ENCODE results near the gene SHISAL1.

SHISAL1 gene

DNA sequence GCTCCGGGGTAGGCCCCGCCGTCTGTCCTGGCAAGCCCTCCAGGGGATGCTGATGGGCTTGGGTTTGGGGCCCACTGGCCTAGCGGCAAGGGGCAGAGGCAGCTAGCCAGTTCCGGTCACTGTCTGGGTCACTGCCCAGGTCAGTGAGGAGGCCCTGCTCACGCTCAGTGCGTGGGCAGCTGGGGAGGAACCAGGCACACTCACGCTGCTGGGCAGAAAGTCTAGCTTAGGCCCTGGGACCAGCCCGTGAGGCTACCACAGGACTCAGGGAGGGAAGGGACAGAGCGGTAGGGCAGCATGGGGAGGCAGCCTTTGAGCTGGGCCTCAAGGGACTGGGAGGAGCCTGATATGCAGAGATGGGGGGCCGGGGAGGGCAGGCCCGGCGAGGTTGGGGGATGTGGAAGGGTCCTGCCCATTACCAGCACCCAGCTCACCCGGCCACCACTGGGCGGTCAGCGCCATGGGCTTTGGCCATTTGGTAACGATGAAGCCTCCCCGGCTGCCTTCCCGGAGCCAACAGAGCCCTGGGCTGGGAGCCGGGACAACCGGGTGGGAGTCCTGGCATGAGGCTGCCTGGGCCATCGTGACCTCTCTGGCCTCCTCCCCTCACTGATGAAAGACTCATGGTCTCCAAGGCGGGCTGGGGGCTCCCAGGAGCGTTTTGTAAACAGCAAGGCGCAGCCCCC lies 14.2 kb downstream of the SHISAL1 start:
- DNase-seq = no peak

DNA sequence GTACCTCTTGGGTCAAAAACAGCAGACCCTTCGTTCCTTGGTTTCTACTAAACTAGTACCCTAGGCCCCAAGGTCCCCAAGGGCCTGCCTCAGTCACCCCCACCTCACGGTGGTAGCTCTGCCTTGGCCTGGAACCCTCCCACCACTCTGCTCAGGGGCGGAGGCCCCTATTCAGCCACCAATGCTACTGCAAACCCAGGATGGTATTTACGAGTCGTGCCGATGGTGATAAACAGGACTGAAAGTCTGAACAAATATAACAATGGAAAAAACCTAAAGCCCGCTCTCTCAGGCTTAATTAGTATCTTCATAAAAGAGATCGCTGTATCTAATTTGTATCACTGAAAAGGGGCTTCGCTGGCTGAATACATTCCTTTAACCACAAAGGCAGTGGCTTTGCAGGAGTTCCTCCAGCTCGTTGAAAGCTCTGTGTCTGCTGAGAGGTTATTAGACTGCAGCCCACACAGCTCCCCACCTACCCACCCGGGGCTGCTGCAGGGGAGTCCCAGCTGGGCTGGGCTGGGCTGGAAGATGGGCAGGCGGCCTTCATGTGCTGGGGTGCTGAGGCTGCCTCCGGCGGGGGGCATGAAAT lies 15.2 kb downstream of the SHISAL1 start:
- no peak for DNase-seq

DNA sequence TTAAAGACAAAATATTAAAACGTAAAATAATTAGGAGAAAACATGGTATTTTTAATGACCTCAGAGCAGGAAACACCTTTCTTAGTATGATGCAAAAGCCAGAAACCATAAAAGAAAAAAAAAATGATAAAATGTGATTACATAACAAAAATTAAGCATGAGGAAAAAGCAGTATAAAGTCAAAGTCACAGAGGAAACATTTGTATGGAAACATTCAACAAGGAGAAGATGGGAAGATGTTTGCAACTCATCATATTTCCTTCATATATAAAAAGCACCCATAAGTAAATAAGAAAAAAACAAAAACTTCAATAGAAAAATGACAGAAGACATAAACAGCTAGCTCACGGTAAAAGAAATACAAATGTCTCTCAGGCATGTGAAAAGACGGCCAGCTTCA lies 17.3 kb downstream of the SHISAL1 start:
- DNase-seq = no peak

DNA sequence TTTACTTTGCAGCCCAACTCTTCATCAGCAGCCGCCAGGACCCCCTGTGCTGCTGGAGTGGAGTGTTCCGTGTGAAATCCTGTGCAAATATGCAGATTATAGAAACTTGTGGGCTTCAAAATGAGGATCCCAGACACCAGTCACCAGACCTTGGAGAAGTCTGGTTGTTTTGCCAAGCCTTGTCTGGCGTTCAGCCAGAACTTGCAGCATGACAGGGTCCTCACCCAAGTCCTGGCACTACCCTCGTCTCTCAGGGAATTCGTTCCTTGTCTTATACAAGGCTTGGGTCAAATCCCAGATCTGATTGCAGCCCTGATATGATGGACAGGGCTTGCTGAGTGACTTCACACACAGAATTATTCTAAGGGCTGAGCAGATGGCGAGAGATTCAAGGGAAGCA lies 18.9 kb downstream of the SHISAL1 start:
- DNase-seq = no peak

DNA sequence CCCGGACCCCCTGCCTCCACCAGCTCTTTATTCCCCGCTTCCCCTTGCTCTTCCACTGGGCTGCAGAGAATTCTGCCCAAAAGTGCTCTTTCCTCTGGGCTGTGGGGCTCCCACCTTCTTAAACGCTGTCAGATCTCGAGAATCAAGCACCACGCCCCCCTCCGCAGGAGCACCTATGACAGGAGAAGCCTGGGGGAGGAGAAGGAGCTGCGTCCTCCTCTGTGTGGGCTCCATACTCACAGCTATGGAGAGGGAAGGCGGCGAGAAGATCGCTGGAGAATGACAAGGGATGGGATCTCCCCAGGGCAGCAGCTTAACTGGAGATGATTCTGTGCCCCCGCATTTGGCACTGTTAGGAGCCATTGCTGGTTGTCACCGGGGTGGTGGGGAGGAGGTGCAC lies 19.7 kb downstream of the SHISAL1 start:
- DNase-seq = no peak

DNA sequence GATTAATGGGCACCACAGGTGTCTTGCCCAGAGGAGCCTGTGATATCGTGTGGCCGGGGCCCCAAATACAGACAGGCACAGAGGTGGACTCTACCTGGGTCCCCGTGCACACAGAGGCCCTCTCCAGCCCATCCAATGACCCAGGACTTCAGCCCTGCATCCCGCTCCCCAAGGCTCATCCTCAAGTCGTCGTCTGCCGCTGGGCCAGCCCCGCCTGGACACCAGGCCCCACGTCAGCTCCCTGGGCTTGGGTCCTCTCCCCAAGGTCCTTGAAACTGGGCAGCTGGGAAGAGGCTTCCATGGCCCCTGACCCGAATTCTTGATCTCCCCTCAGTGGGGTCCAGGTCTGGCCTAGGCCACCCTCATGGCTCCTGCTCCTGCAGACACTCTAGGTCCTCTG lies 20.2 kb downstream of the SHISAL1 start:
- DNase-seq = no peak

DNA sequence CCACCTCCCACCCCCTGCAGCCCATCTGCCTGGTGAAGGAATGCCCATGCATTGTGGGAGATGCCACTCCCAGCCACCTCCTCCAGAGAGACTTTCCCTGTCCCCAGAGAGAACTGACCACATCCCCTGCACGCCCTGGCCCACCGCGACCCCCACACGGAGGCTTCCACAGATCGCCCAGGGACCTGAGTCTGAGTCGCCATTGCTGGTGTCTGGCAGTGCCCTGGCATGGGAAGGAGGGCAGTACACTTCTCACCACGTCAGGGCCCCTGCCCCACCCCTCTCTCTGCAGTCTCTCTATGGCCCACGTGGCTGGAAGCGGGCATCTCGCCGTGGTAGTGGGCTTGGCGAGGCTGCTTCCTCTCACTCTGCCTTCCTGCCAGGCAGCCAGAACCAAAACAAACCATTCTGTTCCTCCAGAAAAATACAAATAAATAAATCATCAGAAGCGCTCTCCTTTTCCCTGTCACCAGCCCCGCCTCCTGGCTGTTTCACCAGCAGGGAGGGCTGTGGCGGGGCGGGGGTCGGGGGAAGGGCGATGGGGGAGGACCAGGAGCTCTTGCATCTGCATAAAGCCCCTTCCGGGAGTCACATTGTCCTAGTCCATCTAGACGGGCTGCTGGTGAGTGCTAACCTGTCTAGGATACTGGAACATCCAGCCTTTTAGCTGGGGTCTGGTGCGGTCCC lies 20.9 kb downstream of the SHISAL1 start:
- no peak for DNase-seq

DNA sequence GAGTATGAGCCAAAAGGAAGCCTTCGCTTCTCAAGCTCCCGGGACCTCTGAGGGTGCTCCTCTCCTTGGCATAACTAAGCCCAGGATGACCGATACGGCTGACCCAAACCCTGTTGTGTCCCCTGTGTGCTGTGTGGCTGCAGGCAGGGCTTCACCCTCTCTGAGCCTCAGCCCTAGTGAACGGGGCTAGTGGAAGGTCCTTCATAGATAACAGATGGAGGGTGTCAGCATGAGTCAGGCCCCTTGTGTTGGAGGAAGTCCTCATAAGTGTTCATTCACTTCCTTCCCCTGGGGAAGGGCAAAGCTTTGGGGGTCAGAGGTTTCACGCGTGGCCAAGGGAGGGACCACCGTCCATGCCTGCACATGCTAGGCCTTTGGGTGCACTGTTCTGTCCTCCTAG lies 21.5 kb downstream of the SHISAL1 start:
- DNase-seq = no peak

DNA sequence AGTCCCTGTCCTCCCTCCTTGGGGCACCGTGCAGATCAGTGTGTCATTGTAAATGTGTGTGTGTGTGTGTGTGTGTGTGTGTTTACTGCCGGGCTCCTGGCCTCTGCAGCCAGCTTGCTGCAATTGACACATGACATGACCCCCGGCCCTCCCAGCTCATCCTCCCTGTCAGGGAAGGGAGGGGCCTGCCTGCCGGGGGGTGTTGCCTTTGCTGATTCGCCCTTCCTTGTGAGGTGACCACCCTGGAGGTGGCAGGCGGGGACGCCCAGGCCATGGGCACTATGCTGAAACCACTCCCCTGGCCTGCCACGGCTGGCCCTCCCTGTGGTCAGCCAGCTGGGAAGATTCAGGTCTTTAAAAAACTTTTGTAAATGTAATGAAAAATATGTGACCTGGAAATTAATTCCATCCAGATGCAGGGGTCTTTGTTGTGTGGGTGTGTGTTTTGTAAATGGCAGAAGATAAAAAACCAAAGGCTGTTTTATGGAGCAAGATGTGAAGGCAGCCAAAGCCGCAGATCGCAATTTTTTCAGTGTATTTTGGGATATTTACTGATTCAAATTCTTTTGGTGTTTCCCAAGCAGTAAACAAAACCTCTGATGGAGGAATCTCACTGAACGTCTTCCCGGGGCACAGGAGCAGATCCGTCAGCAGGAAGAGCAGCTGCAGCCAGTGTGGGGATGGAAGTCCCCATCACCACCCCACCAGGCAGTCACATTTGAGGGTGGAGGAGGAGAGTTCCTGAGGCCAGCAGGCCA lies 23.2 kb downstream of the SHISAL1 start:
- no peak for DNase-seq

DNA sequence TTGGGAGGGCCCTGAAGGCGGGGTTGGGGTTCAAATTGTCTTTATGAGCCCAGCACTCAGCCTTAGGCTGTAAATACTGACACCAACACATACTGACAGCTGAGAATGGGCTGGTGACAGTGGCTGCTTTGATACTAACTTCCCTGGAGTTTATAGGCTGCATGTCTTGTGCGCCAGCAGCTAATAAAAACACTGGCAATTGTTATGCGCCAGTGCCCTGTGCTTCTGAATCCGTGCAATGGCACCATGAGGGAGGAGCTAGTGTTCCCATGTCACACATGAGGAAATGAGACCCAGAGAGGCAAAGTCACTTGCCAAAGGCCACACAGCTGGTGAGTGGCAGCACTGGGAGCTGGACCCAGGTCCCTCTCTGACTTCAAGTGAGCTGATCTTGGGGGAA lies 23.8 kb downstream of the SHISAL1 start:
- no peak for DNase-seq

DNA sequence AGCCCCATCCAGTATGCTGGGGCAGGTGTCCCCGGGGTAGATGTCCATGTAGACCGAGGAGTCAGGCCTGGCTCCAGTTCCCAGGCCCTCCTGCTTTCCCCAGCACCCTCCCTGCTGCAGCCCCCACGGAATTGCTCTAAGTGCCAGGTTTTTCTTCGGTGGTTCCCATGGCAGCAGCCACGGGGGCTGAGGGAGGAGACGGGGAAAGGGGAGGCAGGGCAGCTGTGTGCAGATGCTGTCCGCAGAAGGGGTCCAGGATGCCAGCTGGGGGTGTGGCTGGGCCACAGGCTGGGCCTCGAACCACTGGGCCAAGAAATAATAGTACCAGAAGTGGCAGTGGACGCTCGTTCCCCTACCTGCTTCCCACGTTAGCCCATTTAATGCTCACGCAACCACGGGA lies 25.0 kb downstream of the SHISAL1 start:
- no peak for DNase-seq

DNA sequence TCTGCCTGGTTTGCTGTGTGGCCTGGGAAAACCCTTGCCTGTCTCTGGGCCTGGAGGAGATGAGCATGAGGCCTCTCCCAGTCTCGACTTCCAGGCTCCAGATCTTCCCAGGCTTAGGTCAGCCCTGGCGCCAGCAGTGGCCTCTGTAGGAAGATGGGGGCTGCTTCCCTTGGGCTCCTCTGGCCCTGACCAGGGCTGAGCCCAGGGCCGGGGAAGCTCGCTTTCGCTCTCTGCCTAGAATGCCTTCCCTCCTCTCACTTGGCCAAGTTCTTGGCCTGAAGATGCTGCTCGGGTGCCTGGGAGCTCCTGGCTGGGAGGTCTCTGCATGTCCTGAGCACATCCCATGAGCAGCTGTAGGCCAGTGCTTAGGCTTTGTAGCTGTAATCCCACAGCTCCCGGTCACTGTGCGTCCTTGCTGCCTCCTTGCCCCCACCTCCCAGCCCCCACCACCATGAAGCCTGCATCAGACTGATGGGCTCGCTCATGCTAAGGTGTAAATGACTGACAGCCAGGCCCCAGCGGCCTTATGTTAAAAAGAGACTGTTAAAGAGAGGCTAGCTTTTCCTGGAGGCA lies 25.5 kb downstream of the SHISAL1 start:
- no peak for DNase-seq

DNA sequence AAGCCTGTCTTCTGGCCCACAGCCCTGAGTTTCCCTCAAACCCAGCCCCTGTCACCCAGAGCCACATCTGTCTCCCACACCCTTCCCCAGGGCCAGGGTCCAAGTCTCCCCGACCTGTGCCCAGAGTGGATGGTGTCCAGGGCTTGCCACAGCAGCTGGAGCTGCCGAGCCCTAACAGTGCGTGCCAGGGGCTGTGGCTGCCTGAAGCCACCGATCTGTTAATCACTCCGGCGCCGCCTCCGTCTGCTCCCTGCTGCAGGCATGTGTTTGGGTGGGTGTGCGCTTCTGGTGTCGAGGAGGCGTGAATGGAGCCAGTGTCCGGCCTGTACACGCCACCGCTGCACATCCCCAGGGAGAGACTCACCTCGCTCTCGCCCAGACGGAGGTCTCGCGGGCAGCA lies 26.1 kb downstream of the SHISAL1 start:
- no peak for DNase-seq

DNA sequence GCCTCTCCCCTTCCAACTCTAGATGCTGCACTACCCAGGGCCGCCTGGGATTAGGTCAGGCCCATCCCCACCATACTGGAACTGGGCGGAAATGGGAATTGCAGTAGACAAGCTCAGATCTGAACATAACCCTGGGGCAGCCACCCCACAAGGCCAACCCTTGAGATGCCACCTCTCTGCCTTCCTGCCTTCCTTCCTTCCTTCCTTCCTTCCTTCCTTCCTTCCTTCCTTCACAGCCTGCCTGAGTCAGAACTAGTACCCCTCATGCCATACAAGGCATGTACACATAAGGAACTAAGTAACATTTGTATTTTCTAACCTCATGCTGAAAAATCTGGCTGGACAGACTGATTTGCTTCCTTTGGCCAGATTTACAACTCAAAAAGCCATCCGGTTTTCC lies 28.0 kb downstream of the SHISAL1 start:
- no peak for DNase-seq

DNA sequence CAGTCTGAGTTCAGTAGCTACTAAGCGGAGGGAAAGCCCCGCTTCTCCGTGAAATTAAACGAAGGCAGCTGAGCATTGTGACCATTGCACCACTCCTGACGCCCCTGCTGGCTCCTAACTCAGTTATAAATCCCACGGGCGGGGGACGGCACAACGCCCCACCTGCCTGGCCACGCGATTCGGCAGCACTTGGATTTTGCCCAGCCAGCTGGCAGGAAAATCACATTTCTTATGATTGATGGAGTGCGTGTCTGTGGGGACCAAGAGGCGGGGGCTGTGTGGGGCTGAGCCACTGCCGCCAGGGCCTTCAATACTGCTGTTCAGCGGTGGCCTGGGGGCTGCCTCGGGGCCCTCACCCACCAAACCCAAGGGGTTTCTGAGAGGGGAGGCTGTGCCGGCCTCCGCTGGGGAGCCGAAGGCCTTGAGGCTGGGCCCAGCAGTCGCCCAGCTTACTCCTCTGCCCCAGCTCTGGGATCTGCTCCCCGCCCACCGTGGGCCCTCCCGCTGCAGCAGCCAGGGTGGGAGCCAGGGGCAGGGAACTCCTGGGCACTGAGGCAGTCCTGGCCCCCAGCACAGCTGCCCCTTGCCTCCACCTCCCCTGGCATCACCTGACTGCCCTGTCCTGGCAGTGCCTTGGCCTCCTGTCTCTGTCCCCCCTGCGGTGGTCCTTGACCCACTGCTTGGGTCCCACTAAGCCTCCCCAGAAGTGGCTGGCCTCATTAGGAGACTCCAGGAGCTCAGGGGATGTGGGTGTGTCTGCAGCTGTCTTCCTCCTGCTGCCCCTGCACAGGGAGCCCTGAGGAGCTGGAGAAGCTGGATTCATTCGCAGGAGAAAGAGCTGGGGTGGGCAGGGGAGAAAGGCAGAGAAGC lies 30.7 kb downstream of the SHISAL1 start:
- DNase-seq = no peak

DNA sequence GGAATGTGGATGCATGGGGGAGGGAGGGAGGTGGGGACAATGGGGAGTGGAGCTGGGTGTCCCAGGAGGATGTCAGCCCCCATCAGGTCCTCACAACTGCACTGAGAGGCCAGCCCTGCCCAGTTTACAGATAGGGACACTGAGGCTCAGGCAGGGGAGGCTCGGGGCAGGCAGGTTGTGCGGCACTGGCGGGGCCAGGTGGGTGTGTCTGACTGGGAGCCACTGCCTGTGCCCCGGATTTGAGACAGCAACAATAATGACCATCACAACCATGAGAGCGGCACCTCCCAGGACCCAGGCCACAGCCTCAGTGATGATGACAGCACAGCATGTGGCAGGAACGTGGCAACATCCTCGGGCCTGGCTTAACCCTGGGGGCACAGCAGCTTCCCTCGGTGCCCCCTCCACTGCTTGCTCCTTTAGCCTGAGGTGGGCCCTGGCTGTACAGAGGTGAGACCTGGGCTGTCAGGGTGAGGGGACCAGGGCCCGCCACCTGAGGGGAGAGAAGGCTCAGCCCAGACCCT lies 32.0 kb downstream of the SHISAL1 start:
- DNase-seq = no peak

DNA sequence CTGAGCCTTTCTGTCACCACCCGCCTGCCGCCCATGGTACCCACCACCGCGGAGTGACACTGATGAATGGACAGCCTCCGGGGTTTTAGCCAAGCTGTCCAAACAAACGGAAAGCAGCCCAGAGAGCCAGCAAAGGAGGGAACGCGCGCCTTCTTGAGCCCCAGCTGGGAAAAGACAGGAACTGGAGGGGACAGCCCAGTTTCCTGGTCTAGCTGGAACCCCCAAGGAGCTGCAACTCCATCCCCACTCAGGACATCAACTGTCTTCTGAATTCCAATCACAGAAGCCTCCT lies 33.7 kb downstream of the SHISAL1 start:
- no peak for DNase-seq

DNA sequence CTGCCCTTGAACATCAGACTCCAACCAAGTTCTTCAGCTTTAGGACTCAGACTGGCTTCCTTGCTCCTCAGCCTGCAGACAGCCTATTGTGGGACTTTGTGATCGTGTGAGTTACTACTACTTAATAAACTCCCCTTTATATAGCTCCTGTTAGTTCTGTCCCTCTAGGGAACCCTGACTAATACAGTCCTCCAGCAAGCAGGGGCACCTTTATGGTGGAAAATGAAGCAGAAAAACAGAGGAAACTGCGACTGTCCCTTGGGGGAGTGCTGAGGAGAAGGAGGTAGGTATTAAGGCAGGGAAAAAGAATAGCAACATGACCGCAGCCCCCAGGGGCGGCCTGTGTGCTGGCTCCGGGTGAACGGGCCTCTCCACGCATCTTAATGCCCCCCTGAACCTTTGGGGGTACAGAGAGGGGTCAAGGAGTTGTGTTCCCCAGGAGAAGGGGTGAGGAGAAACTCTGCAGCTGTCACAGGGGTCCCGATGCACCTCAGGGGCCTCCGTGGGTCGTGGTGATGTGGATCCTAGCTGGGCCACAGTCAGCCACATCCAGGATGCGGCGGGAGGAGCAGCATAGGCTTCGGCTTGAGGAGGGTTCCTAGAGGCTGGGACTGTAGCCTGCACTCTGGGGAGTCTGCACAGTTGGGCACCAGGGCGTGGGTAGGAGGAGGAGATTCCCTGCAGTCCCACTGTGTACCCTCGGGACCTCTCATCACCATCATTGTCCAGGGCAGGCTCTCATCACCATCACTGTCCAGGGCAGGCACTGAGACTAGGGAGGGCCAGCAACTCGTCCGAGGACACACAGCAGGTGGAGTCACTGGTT lies 34.3 kb downstream of the SHISAL1 start:
- DNase-seq = no peak

DNA sequence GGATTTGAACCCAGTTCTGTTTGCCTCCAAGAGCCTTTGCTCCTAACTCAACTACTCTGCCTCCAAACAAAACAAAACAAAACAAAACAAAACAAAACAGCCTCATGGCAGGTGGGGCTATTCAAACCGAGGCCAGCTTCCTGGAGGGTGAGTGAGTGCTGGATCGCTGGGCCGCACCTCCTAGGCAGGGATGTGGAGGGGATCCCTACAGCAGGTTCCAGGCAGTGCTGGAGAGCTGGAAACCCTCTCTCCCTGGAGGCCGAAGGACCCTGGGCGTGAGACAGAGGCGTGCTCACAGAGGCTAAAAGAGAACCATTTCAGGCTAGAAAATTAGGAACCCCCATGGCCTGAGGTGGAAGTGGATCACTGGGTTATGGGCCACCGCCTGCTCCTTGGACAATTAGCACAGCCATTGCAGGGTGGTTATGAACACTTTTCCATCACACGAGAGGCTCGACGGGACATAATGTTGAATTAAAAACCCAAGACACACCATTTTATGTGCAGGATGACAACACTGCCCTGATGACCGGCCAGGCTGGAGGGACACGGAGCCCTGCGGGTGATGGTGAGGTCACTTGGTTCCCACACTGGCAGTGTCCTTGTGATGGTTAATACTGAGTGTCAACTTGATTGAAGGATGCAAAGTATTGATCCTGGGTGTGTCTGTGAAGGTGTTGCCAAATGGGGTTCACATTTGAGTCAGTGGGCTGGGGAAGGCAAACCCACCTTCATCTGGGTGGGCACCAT lies 35.2 kb downstream of the SHISAL1 start:
- DNase-seq = no peak

DNA sequence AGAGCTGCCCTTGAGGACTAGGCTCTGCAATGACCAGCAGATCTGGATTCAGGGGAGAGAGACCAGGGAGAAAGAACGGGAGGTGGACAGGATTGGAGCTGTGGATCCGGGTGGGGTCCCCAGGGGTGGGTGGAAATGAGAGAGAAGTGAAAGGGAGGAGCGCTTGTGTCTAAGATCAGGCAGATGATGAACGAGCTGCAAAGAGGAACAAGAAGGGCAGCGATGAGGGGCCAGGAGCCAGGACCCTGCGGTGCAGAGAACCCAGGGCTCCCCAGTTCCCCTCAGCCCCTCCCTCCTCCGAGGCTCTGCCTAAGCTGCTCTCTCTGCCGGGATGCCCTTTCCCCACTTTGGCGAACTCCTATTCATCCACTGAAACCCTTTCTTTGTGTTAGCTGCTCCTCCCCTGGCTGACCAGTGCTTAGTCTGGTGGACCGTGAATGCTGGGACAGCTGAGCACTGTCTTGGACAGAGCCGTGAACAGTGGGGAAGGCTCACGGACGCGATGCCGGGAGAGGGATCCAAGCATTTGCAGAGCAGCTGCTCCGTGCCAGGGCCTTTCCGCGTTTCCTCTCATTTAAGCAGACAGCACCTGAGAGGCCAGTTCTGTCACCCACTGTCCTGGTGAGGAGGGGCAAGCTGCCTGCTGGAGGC lies 35.9 kb downstream of the SHISAL1 start:
- DNase-seq = no peak
